SU-DHL-6 (cell line): ENCODE results near the gene CD244.
A peak's percentile ranks its signal among the peaks of the same experiment; 100 is the strongest.
"Not testable (repeated sequence)": the region's sequence is repeated elsewhere in the genome, so short reads cannot be mapped to it uniquely, and the experiment has no call there.

Experiments
- H2AFZ ChIP-seq: fragments of 200-600 bp; sonication (generic); 2 replicates; pipeline ENCODE4 v1.6.1; 2014; ENCODE audit warnings: low read depth, mild to moderate bottlenecking, moderate library complexity, mixed read lengths, antibody characterized with exemption, low read length; ENCODE audit not compliant: severe bottlenecking
- H3F3A ChIP-seq: fragments of 200-600 bp; shearing (Covaris generic); 2 replicates; pipeline ENCODE4 v1.6.0; 2016; ENCODE audit warnings: antibody characterized with exemption, mild to moderate bottlenecking; ENCODE audit not compliant: insufficient read depth
- H3K27ac ChIP-seq: fragments of 200-600 bp; sonication (generic); 2 replicates; pipeline ENCODE4 v1.5.1; 2016; ENCODE audit warnings: low read depth, mild to moderate bottlenecking, low read length, moderate library complexity, mixed read lengths
- H3K27me3 ChIP-seq: fragments of 200-600 bp; sonication (generic), shearing (Covaris generic); 2 replicates; pipeline ENCODE4 v1.6.0; 2014; ENCODE audit warnings: mild to moderate bottlenecking, low read length
- H3K36me3 ChIP-seq: fragments of 200-600 bp; sonication (generic); 2 replicates; pipeline ENCODE4 v1.6.1; 2014; ENCODE audit warnings: mild to moderate bottlenecking, low read length, mixed read lengths
- H3K4me2 ChIP-seq: fragments of 300-600, 200-600 bp; shearing (Covaris generic), sonication (generic); 2 replicates; pipeline ENCODE4 v1.6.0; 2014; ENCODE audit warnings: low read length, low read depth, mild to moderate bottlenecking; ENCODE audit not compliant: poor library complexity, severe bottlenecking
- H3K4me3 ChIP-seq: fragments of 200-600 bp; sonication (generic); 2 replicates; pipeline ENCODE4 v1.5.1; 2014; ENCODE audit warnings: antibody characterized with exemption, low read length, mild to moderate bottlenecking, mixed read lengths; ENCODE audit not compliant: insufficient read depth, poor library complexity, severe bottlenecking
- H3K79me2 ChIP-seq: fragments of 200-600 bp; sonication (generic); 2 replicates; pipeline ENCODE4 v1.6.1; 2014; ENCODE audit warnings: mild to moderate bottlenecking, low read length, moderate library complexity; ENCODE audit not compliant: insufficient read depth
- H3K9ac ChIP-seq: fragments of 200-600 bp; sonication (generic); 2 replicates; pipeline ENCODE4 v1.7.0; 2014; ENCODE audit warnings: mild to moderate bottlenecking, low read length
- H3K9me2 ChIP-seq: fragments of 200-600 bp; sonication (generic); replicated peaks from 2 replicates; pipeline ENCODE4 v1.6.1; 2014; ENCODE audit warnings: low read length; ENCODE audit not compliant: insufficient read depth
- H3K9me3 ChIP-seq: fragments of 200-600 bp; sonication (generic); 2 replicates; pipeline ENCODE4 v1.6.1; 2014; ENCODE audit warnings: low read length, mixed read lengths; ENCODE audit not compliant: insufficient read depth
- H4K20me1 ChIP-seq: fragments of 200-600 bp; sonication (generic); 2 replicates; pipeline ENCODE4 v1.6.1; 2014; ENCODE audit warnings: low read depth, mild to moderate bottlenecking, antibody characterized with exemption, low read length, moderate library complexity, mixed read lengths
- CTCF ChIP-seq: fragments of 200-600 bp; sonication (generic); IDR thresholded peaks from one replicate; pipeline ENCODE4 v1.5.1; 2017; ENCODE audit warnings: antibody characterized with exemption, mild to moderate bottlenecking, low read length, moderate library complexity; ENCODE audit not compliant: insufficient read depth, poor library complexity, severe bottlenecking
- EZH2phosphoT487 ChIP-seq: fragments of 200-600 bp; sonication (generic), shearing (Covaris generic); conservative IDR thresholded peaks from 2 replicates; pipeline ENCODE4 v1.6.1; 2018; ENCODE audit warnings: mild to moderate bottlenecking, antibody characterized with exemption, low read length, moderate library complexity, mixed read lengths

The CD244 gene

DNA sequence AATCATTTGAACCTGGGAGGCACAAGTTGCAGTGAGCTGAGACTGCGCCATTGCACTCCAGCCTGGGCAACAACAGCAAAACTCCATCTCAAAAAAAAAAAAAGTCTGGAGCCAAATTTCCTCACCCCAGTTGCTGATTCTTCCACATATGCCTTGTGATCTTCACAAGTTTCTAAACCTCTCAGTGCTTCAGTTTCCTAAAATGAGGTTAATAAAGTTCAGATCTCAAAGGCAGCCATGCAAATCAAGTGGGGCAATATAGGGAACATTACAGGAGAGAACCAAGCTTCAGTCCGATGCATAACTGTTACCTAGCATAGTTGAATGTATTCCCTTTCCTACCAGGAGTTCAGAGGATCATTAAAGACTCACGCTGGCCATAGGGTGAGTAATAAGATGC lies 17.5 kb upstream of the CD244 start:
- H3K27me3 ChIP-seq = no peaks in the 10 kb centered on the region
- H3K36me3 ChIP-seq = no peaks in the 10 kb centered on the region
- no peak overlapping the region for H3K9ac ChIP-seq
- no peak overlapping the region for H3K27ac ChIP-seq
- no peak overlapping the region for H2AFZ ChIP-seq
- no peaks in the 10 kb centered on the region for H4K20me1 ChIP-seq
- no peaks in the 10 kb centered on the region for H3K9me3 ChIP-seq
- H3F3A ChIP-seq = no peaks in the 10 kb centered on the region
- no peak overlapping the region for H3K4me3 ChIP-seq
- TF ChIP-seq CTCF (no peak), EZH2phosphoT487 (no peak)
- no peak overlapping the region for H3K4me2 ChIP-seq
- H3K9me2 ChIP-seq = no peaks in the 10 kb centered on the region
- no peaks in the 10 kb centered on the region for H3K79me2 ChIP-seq

DNA sequence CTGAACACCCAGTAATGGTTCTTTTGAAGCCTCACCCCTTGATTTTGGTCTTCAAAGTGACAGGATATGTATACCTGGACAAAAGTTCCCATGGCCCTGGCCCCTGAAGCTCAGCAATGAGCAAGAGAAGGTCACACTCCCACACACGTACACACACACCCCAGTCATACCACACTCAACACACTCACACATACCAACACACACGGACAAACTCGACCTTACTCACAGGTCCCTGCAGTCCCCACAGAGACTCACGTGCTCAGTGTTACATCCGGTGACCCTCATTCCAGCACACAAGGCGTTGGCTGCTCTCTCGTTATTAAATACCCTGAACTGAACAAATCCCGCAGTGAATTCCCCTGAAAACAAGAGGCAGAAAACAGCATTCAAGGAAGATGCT lies 16.4 kb upstream of the CD244 start:
- Histone ChIP-seq H2AFZ (no peak overlapping the region), H3K79me2 (no peaks in the 10 kb centered on the region), H3K27me3 (no peaks in the 10 kb centered on the region), H3K27ac (no peak overlapping the region), H3K4me2 (no peak overlapping the region), H3F3A (no peaks in the 10 kb centered on the region), H3K9me3 (no peaks in the 10 kb centered on the region), H3K4me3 (no peak overlapping the region), H4K20me1 (no peaks in the 10 kb centered on the region), H3K36me3 (no peaks in the 10 kb centered on the region), H3K9ac (no peak overlapping the region), H3K9me2 (no peaks in the 10 kb centered on the region)
- no peak for TF ChIP-seq CTCF
- TF ChIP-seq EZH2phosphoT487 = no peak

DNA sequence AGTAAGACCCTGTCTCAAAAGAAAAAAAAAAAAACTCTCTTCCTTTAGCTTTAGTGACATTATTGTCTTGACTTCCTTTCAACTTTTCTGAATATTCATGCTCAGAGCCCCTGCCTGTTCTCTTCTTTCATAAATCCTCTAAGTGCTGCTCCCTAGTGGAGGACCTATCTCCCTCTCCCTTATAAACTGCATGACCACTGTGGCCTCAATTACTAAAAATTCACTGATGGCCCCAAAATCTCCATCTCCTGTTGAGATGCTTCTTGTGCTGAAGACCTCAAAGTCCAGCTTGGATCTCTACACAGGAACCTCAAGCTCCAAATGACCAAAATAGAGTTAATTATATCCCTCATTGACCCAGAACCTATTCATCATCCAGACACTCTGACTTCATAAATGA lies 14.5 kb upstream of the CD244 start:
- Histone ChIP-seq H3K9ac (no peak overlapping the region), H3K4me2 (no peak overlapping the region), H3K79me2 (no peaks in the 10 kb centered on the region), H3K9me3 (no peaks in the 10 kb centered on the region), H3K9me2 (no peaks in the 10 kb centered on the region), H3K27ac (no peak overlapping the region), H2AFZ (no peak overlapping the region), H4K20me1 (no peaks in the 10 kb centered on the region), H3K27me3 (no peaks in the 10 kb centered on the region), H3F3A (no peaks in the 10 kb centered on the region), H3K4me3 (no peak overlapping the region), H3K36me3 (no peaks in the 10 kb centered on the region)
- TF ChIP-seq EZH2phosphoT487 (no peak), CTCF (peak; percentile 30)

- no peak overlapping the region for H3K4me3 ChIP-seq
- no peak overlapping the region for H2AFZ ChIP-seq
- H4K20me1 ChIP-seq = no peaks in the 10 kb centered on the region
- H3K27ac ChIP-seq = no peak overlapping the region
- no peaks in the 10 kb centered on the region for H3F3A ChIP-seq
- H3K9me2 ChIP-seq = no peaks in the 10 kb centered on the region
- H3K9ac ChIP-seq = no peak overlapping the region
- H3K27me3 ChIP-seq = no peaks in the 10 kb centered on the region
- H3K9me3 ChIP-seq = no peaks in the 10 kb centered on the region
- no peak overlapping the region for H3K4me2 ChIP-seq
- TF ChIP-seq EZH2phosphoT487 = no peak
- H3K79me2 ChIP-seq = no peaks in the 10 kb centered on the region
- H3K36me3 ChIP-seq = no peaks in the 10 kb centered on the region
Measured at GRCh38 chr1:160876311-160876710, 13.6 kb upstream of the CD244 start.

DNA sequence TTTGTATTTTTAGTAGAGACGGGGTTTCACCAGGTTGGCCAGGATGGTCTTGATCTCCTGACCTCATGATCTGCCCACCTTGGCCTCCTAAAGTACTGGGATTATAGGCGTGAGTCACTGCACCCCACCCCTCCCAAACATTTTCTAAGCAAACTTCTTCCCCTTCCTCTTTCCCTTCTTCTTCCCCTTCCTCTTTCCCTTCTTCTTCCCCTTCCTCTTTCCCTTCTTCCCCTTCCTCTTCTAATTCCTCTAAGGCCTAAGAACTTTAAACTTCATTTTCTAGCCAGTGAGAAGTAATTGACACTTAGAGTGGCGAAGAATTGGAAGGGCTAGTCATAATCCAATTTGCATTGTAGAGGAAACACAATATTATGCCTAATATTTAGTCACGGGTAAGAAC lies 12.9 kb upstream of the CD244 start:
- H3K27me3 ChIP-seq, H3K9me2 ChIP-seq, H3K4me3 ChIP-seq, H3K9ac ChIP-seq, H2AFZ ChIP-seq, H4K20me1 ChIP-seq, H3K36me3 ChIP-seq, H3K79me2 ChIP-seq, H3K9me3 ChIP-seq, H3K4me2 ChIP-seq, H3F3A ChIP-seq, H3K27ac ChIP-seq: not testable (repeated sequence)
